ENCODE measurements around the gene DPH7.

DNA sequence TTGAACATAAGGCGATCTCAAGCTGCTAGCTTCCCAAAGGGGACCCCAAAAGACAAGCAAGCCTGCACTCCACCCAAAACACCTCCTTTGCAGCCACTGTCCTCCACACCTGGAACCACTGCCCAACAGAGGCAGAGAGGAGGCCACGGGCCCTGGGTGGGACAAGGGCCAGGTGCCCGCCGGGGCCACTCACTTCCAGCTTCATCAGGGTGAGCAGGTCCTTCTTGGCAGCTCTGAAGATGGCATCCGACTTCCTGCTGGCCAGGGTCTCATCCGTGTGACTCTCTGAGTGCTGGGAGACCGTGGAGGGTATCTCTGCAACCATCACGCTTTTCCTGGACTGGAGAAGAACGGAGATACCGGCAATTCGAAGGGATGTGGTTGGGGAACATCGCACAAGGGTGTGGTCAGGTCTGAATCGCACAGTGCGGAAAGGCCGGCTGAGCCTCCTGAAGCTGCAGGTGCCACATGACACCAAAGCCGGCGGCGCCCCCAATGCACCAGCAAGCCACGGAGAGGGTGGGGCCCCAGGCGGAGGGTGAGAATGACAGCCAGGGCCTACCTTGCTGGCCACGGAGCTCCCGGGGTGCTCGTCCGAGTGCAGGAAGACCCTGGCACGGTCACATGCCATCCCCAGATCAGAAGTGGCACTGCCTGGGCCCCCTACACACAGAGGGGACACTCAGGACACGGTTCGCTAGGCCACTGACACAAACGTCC lies 73.1 kb downstream of the DPH7 start:
- TF ChIP-seq POLR2A (IDR thresholded peaks at IDR 0.05) (no peak), CTCF (IDR thresholded peaks at IDR 0.05) (no peak)

Measured in sigmoid colon (tissue), 3 donors.